ENCODE data around the gene CAPZA2.
"Not testable (repeated sequence)": the region's sequence is repeated elsewhere in the genome, so short reads cannot be mapped to it uniquely, and the experiment has no call there.

The CAPZA2 gene

GRCh38 chr7:116955801-116956476 lies 93.6 kb downstream of the CAPZA2 start:
- no peak for DNase-seq

- DNase-seq, result no peak
Measured at GRCh38 chr7:116956477-116956804, 94.1 kb downstream of the CAPZA2 start.

DNA sequence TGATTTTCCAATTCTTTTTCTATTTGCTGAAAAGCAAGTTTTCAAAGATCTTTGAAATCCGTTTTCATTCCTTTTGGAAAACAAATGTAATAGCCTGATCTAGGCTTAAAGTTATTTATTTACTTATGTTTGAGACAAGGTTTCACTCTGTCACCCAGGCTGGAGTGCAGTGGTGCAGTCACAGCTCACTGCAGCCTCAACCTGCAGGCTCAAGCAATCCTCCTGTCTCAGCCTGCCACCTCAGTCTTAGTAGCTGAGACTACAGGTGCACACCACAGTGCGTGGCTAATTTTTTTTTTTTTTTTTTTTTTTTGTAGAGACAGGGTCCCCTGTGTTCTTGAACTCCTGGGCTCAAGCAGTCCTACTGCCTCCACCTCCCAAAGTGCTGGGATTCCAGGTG lies 95.5 kb downstream of the CAPZA2 start:
- no peak for DNase-seq

GRCh38 chr7:116961966-116962673 lies 99.7 kb downstream of the CAPZA2 start:
- not testable (repeated sequence) for DNase-seq

GRCh38 chr7:116963234-116963633 lies 100.8 kb downstream of the CAPZA2 start:
- no peak for DNase-seq

GRCh38 chr7:116966601-116967000 lies 104.2 kb downstream of the CAPZA2 start:
- no peak for DNase-seq

- no peak for DNase-seq
Measured at GRCh38 chr7:116967254-116967922, 105.0 kb downstream of the CAPZA2 start.

GRCh38 chr7:116967983-116968382 lies 105.6 kb downstream of the CAPZA2 start:
- DNase-seq, result no peak

DNA sequence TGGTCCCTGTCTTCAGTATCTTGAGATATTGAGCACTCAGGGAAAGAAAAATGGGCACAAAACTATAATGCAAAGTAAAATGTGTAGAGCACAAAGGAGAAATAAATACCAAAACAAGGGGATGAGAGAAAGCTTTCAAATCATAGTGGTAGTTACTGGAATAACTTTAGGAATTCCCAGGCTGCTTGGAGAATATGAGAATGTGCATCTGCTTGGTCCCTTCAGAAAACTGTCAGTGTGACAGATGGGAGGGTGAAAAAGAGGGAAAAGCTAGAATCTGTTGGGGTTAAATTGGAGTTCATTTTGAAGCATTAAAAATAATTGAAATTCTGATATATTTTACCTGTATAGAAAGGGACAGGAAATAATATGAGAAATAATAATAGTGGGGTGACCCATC lies 106.2 kb downstream of the CAPZA2 start:
- DNase-seq, result no peak

GRCh38 chr7:116969371-116969902 lies 107.0 kb downstream of the CAPZA2 start:
- no peak for DNase-seq

GRCh38 chr7:116970238-116970910 lies 108.0 kb downstream of the CAPZA2 start:
- no peak for DNase-seq

DNA sequence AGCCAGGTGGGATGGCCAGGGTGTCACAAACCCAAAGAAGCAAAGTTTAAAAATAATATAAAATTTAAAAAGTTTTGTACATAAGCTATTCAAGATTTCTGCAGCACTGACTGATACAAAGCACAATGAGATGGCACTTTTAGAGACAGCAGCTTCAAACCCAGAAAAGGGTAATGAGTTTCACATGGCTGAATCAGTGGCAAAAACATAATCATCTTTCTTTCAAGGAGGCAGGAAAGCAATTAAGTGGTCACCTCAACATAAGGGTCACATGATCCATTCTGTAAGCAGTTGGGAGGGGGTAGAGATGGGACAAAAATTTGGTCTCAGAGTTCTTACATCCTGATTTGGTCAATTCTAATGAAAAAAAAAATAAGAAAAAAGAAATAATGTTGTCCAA lies 108.8 kb downstream of the CAPZA2 start:
- DNase-seq, result not testable (repeated sequence)

All from fibroblast of skin of right biceps (primary cell).